Kidney (tissue), 14 donors: Measurements from ENCODE around the gene CCDC59. TPM values are rescaled to one million over a fixed set of nuclear protein-coding genes. Genes with fewer than 3 reads are reported as not detected.
"Not testable (repeated sequence)": the region's sequence is repeated elsewhere in the genome, so short reads cannot be mapped to it uniquely, and the experiment has no call there.

Experiments used
- DNase-seq, 5 donors: peaks; one replicate each; pipeline ENCODE4 v3.0.0-alpha.2; 2013 to 2020
- FAIRE-seq: peaks from 2 replicates; lab custom pipeline; 2012; peaks lifted over from hg19 to GRCh38; lab: Jason Lieb, UNC
- H3K27ac ChIP-seq, 2 donors: one replicate each; pipeline ENCODE4 v1.7.0; 2013; ENCODE audit warnings: low read depth in 2 of 2, low read length in 2 of 2, inconsistent platforms in 1 of 2
- H3K27me3 ChIP-seq: one replicate; pipeline ENCODE4 v1.7.1; 2013; ENCODE audit warnings: low read length, inconsistent platforms; ENCODE audit not compliant: control insufficient read depth, insufficient read depth
- H3K36me3 ChIP-seq, 3 donors: one replicate each; pipeline versions ENCODE4 v1.7.0 to v1.7.1; 2013; ENCODE audit warnings: low read length in 3 of 3, control low read depth in 1 of 3, inconsistent platforms in 1 of 3; ENCODE audit not compliant: insufficient read depth in 3 of 3, control insufficient read depth in 2 of 3
- H3K4me1 ChIP-seq, 3 donors: one replicate each; pipeline versions ENCODE4 v1.7.0 to v1.7.1; 2013; ENCODE audit warnings: low read length in 3 of 3, inconsistent platforms in 1 of 3, low read depth in 1 of 3; ENCODE audit not compliant: control insufficient read depth in 2 of 3, insufficient read depth in 2 of 3
- H3K4me3 ChIP-seq, 3 donors: one replicate each; pipeline versions ENCODE4 v1.7.0 to v1.8.1; 2013; ENCODE audit warnings: low read length in 3 of 3, control low read depth in 1 of 3, inconsistent platforms in 1 of 3
- H3K9ac ChIP-seq, 3 donors: one replicate each; pipeline versions ENCODE4 v1.7.0 to v1.7.1; 2013; ENCODE audit warnings: low read length in 3 of 3, control low read depth in 1 of 3, inconsistent platforms in 1 of 3
- H3K9me3 ChIP-seq, 3 donors: one replicate each; pipeline versions ENCODE4 v1.7.0 to v1.7.1; 2013; ENCODE audit warnings: low read length in 3 of 3, control low read depth in 1 of 3, inconsistent platforms in 1 of 3; ENCODE audit not compliant: control insufficient read depth in 2 of 3, insufficient read depth in 1 of 3
- CTCF ChIP-seq: IDR thresholded peaks from 3 replicates; pipeline ENCODE4 v1.5.1; 2012; ENCODE audit warnings: mild to moderate bottlenecking, moderate library complexity, borderline replicate concordance; ENCODE audit not compliant: insufficient read depth; ENCODE audit errors: extremely low read depth
- intact Hi-C: fragments of 100-400 bp; cut with DNase I; formaldehyde crosslinking; loops from one replicate; pipeline ENCODE4 v1.11.1; 2022
- polyA plus RNA-seq: library from polyadenylated mRNA; stranded (reverse); fragments of 350-450 nt; fragmentation: Illumina TruSeq; extraction: RNeasy Lipid Tissue Mini Kit (QIAGEN cat#74804); gene quantifications from one replicate; pipeline ENCODE4 v1.2.3, GENCODE V29; 2014; ENCODE audit warnings: low read depth, low replicate concordance; ENCODE audit not compliant: insufficient read depth
- total RNA-seq: library from RNA; stranded (reverse); fragmentation: NEBNext Ultra II Directional; extraction: Animal tissue kit (Norgen Biotek cat#: 25700); gene quantifications from one replicate; pipeline ENCODE4 v1.2.1, GENCODE V29; 2021
- donor health status: control.
- donor health status: control.
- donor health status: control.
- donor health status: control.
- donor health status: control.
- donor health status: DM: yes; HTN: yes; CAD: no.
- donor health status: Normal renal cell carcinoma (clear cell type).

Gene CCDC59
- total and polyA plus RNA-seq, 2 donors from 2014 or later: 29.2 to 31.4 TPM

- Histone ChIP-seq H3K36me3 (no peaks in the 10 kb centered on the region), H3K27me3 (no peaks in the 10 kb centered on the region), H3K4me3 (no peak overlapping the region), H3K9ac (no peak overlapping the region), H3K9me3 (no peaks in the 10 kb centered on the region), H3K4me1 (peaks cover 0 to 12% (median 9%) of the 10 kb centered on the region in 3 donors), H3K27ac (no peak overlapping the region)
- FAIRE-seq: no peak
- DNase-seq: peak in 2 of 5 donors; percentile 33 to 74
- intact Hi-C loops: no loop called here
- TF ChIP-seq CTCF: no peak
These were observed 3.3 kb upstream of the CCDC59 start for GRCh38 chr12:82361461-82361915.

- H3K4me3 ChIP-seq, DNase-seq, H3K9ac ChIP-seq, H3K9me3 ChIP-seq, H3K36me3 ChIP-seq, H3K27ac ChIP-seq, FAIRE-seq, H3K27me3 ChIP-seq, intact Hi-C loops: not testable (repeated sequence)
- H3K4me1 ChIP-seq: peaks cover 0 to 16% (median 9%) of the 10 kb centered on the region in 3 donors
These were observed 2.6 kb upstream of the CCDC59 start for GRCh38 chr12:82360834-82361233.

GRCh38 chr12:82359115-82359478 lies 910 bp upstream of the CCDC59 start:
- Histone ChIP-seq H3K9ac (peak overlapping the region; percentile 62 to 88 (median 78)), H3K4me3 (peak overlapping the region; percentile 80 to 95 (median 83)), H3K36me3 (peaks cover 2 to 16% (median 2%) of the 10 kb centered on the region in 3 donors), H3K9me3 (no peaks in the 10 kb centered on the region), H3K4me1 (peaks cover 0 to 20% (median 9%) of the 10 kb centered on the region in 3 donors), H3K27me3 (no peaks in the 10 kb centered on the region), H3K27ac (peak overlapping the region; percentile 71 to 97)
- peak in 4 of 5 donors; percentile 28 to 74 (median 58) for DNase-seq
- TF ChIP-seq CTCF: no peak
- intact Hi-C loops: no loop called here
- FAIRE-seq: no peak

GRCh38 chr12:82357845-82358199 lies 365 bp downstream of the CCDC59 start:
- Histone ChIP-seq H3K27ac (peak overlapping the region; percentile 97 to 99), H3K9me3 (no peaks in the 10 kb centered on the region), H3K36me3 (peaks cover 2 to 23% (median 2%) of the 10 kb centered on the region in 3 donors), H3K27me3 (no peaks in the 10 kb centered on the region), H3K4me1 (peaks cover 0 to 20% (median 8%) of the 10 kb centered on the region in 3 donors), H3K4me3 (peak overlapping the region; percentile 95 to 99 (median 98)), H3K9ac (peak overlapping the region; percentile 97 to 100 (median 97))
- TF ChIP-seq CTCF: no peak
- FAIRE-seq (no peak), DNase-seq (no peak)
- intact Hi-C loops: no loop called here
